ENCODE results near the gene LRP8. TPM values are rescaled to one million over a fixed set of nuclear protein-coding genes. Genes with fewer than 3 reads are reported as not detected.

Gene LRP8
- total and polyA plus RNA-seq, 8 donors: 0.58 to 26.8 (median 2.3) TPM

GRCh38 chr1:53241828-53242227 is 86.0 kb downstream of the LRP8 start:
- no peak overlapping the region for H3K4me3 ChIP-seq
- DNase-seq: no peak
- intact Hi-C loops (cut with DNase I; ENCODE audit: low total_unique reads): no loop called here
- TF ChIP-seq POLR2A (IDR thresholded peaks at IDR 0.05) (no peak), EP300 (IDR thresholded peaks at IDR 0.05) (no peak), POLR2AphosphoS5 (IDR thresholded peaks at IDR 0.05) (no peak), CTCF (IDR thresholded peaks at IDR 0.05) (no peak)
- H3K36me3 ChIP-seq: no peaks in the 10 kb centered on the region
- H3K9me3 ChIP-seq: no peaks in the 10 kb centered on the region
- H3K27me3 ChIP-seq: no peaks in the 10 kb centered on the region
- peaks cover 17 to 19% (median 19%) of the 10 kb centered on the region in 4 donors for H3K4me1 ChIP-seq
- WGBS, 5 donors: 90 to 93% (median 92%) methylated on average over 2 of the region's 2 CpGs
- no peak overlapping the region for H3K27ac ChIP-seq

GRCh38 chr1:53238197-53239155 is 89.4 kb downstream of the LRP8 start, which contains the start of gene MAGOH:
MAGOH (minus strand) TSS chr1:53238518; CDS start chr1:53238448, 70 bp downstream.
- H3K4me3 ChIP-seq: peak within 1 kb of the TSS; percentile 78 to 99 (median 87)
- WGBS, 5 donors: 6% methylated on average over 47 to 64 of the region's 64 CpGs
- intact Hi-C loops (cut with DNase I; ENCODE audit: low total_unique reads): no loop called here
- no peaks in the 10 kb centered on the region for H3K9me3 ChIP-seq
- peak in 2 of 4 donors; percentile 37 to 63 for TF ChIP-seq POLR2A (IDR thresholded peaks at IDR 0.05)
- TF ChIP-seq EP300 (IDR thresholded peaks at IDR 0.05): peak; percentile 2
- TF ChIP-seq POLR2AphosphoS5 (IDR thresholded peaks at IDR 0.05): peak; percentile 93 to 99 (median 98)
- TF ChIP-seq CTCF (IDR thresholded peaks at IDR 0.05): no peak
- H3K27ac ChIP-seq: peak within 1 kb of the TSS; percentile 62 to 89 (median 86)
- H3K36me3 ChIP-seq: peaks cover 14 to 29% (median 28%) of the 10 kb centered on the region in 4 donors
- peaks cover 21 to 38% (median 32%) of the 10 kb centered on the region in 4 donors for H3K4me1 ChIP-seq
- peak; percentile 94 to 99 for DNase-seq
- no peaks in the 10 kb centered on the region for H3K27me3 ChIP-seq

- DNase-seq: no peak
- no peak for TF ChIP-seq CTCF (IDR thresholded peaks at IDR 0.05)
- peak overlapping the region; percentile 78 to 99 (median 87) for H3K4me3 ChIP-seq
These were observed 90.2 kb downstream of the LRP8 start for GRCh38 chr1:53237638-53238037.

GRCh38 chr1:53220962-53221286 is 106.9 kb downstream of the LRP8 start:
- H3K27me3 ChIP-seq: no peaks in the 10 kb centered on the region
- no peaks in the 10 kb centered on the region for H3K9me3 ChIP-seq
- peaks cover 10 to 28% (median 19%) of the 10 kb centered on the region in 4 donors for H3K4me1 ChIP-seq
- H3K27ac ChIP-seq: peak overlapping the region; percentile 97 to 99 (median 98)
- peak overlapping the region; percentile 61 to 79 (median 72) for H3K4me3 ChIP-seq
- DNase-seq: no peak
- no peak for TF ChIP-seq POLR2AphosphoS5 (IDR thresholded peaks at IDR 0.05)
- TF ChIP-seq CTCF (IDR thresholded peaks at IDR 0.05): no peak
- no peak for TF ChIP-seq EP300 (IDR thresholded peaks at IDR 0.05)
- TF ChIP-seq POLR2A (IDR thresholded peaks at IDR 0.05): no peak
- 24 to 37% (median 32%) methylated on average over 3 of the region's 3 CpGs for WGBS, 5 donors
- H3K36me3 ChIP-seq: peaks cover 10 to 33% (median 29%) of the 10 kb centered on the region in 4 donors
- intact Hi-C loops (cut with DNase I; ENCODE audit: low total_unique reads): no loop called here

More at GRCh38 chr1:53237638-53238037, 90.2 kb downstream of the LRP8 start:
- WGBS, 5 donors: 19 to 36% (median 30%) methylated on average over 8 of the region's 8 CpGs
- no peaks in the 10 kb centered on the region for H3K27me3 ChIP-seq
- H3K4me1 ChIP-seq: peaks cover 21 to 38% (median 32%) of the 10 kb centered on the region in 4 donors
- peaks cover 23 to 38% (median 36%) of the 10 kb centered on the region in 4 donors for H3K36me3 ChIP-seq
- intact Hi-C loops (cut with DNase I; ENCODE audit: low total_unique reads): no loop called here
- no peaks in the 10 kb centered on the region for H3K9me3 ChIP-seq
- H3K27ac ChIP-seq: peak overlapping the region in 4 of 5 donors; percentile 80 to 89 (median 86)

All from stomach (tissue), 9 donors.